A673 (cell line): ENCODE measurements around the gene SPRYD3.

ENCODE experiments used
- EZH2 ChIP-seq: fragments of 200-600 bp; sonication (generic); IDR thresholded peaks from 2 replicates; pipeline ENCODE4 v1.6.1; 2017; ENCODE audit warnings: borderline replicate concordance, low read depth, mild to moderate bottlenecking, mixed read lengths, antibody characterized with exemption, low read length; ENCODE audit not compliant: poor library complexity, severe bottlenecking
- TF ChIP-seq, protein P1 (sequence below): fragments of 300-800, 200-600 bp; sonication (generic); conservative IDR thresholded peaks from 2 replicates; pipeline ENCODE4 v1.5.1; 2017; ENCODE audit warnings: low read depth, mild to moderate bottlenecking, antibody characterized with exemption, low read length, moderate library complexity, mixed read lengths

DNA sequence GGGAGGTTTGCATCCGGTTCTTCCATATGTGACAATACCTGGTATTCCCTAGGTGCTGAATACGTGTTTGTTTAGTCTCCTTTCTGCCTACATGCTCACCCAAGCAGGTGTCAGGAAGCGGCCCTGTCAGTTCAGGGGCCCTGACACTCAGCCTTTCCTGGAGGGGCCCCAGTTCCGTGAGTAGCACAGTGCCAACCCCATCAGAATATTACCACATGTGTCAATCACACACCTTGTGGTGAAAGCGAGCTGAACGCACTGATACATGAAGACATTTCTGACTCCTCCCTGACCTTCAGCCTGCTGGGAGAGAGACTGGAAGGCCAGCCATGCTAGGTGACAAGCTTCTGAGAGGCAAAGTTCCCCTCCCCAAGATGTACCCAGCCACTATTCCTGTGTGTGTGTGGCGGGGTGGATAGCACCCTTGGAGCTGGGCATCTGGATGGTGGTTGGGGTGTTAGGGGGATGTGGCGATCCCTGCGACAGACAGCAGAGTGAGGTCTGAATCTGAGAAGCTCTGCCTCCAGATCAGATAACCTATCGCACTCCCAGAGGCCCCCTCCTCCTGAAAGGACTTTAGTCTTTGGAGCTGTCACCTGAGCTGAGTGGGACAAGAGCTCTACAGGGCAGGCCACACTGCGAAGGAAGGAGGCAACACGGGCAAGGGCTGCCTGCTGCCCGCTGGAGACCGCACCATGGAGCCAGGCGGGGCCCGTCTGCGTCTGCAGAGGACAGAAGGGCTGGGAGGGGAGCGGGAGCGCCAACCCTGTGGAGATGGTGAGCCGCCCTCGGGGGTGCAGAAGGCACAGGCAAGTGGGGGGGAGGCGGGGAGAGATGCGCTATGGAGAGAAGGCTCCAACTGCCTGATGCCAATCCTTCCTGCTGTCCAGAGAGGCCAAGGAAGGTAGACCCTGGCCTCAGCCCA, 24.0 kb upstream of the SPRYD3 start, which contains the start of gene SOAT2:
- TF ChIP-seq, protein P1, sequence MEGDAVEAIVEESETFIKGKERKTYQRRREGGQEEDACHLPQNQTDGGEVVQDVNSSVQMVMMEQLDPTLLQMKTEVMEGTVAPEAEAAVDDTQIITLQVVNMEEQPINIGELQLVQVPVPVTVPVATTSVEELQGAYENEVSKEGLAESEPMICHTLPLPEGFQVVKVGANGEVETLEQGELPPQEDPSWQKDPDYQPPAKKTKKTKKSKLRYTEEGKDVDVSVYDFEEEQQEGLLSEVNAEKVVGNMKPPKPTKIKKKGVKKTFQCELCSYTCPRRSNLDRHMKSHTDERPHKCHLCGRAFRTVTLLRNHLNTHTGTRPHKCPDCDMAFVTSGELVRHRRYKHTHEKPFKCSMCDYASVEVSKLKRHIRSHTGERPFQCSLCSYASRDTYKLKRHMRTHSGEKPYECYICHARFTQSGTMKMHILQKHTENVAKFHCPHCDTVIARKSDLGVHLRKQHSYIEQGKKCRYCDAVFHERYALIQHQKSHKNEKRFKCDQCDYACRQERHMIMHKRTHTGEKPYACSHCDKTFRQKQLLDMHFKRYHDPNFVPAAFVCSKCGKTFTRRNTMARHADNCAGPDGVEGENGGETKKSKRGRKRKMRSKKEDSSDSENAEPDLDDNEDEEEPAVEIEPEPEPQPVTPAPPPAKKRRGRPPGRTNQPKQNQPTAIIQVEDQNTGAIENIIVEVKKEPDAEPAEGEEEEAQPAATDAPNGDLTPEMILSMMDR = no peak
- no peak for TF ChIP-seq EZH2
